ENCODE results near the gene CYP8B1.

Gene CYP8B1
- 0 to 2.3 (median 0) reads per million in 17 experiments for total RNA-seq

- no peak for DNase-seq
Measured at GRCh38 chr3:42875325-42876151, at the start of gene CYP8B1. Gene CYP8B1, minus strand, starts transcription at chr3:42875879. Its CDS starts 63 bp downstream, at chr3:42875816.

- DNase-seq: no peak
Measured at GRCh38 chr3:42923606-42924005, 47.9 kb upstream of the CYP8B1 start.

- no peak for DNase-seq
Measured at GRCh38 chr3:42914771-42915515, 39.3 kb upstream of the CYP8B1 start.

- DNase-seq: no peak
Measured at GRCh38 chr3:42911551-42911950, 35.9 kb upstream of the CYP8B1 start.

GRCh38 chr3:42908675-42909074, 33.0 kb upstream of the CYP8B1 start:
- DNase-seq: no peak

- DNase-seq: no peak
Measured at GRCh38 chr3:42906848-42907183, 31.1 kb upstream of the CYP8B1 start.

GRCh38 chr3:42906070-42906847, 30.6 kb upstream of the CYP8B1 start, which contains the start of gene ZNF662:
Gene ZNF662, plus strand, starts transcription at chr3:42906142. Its CDS starts 1,973 bp downstream, at chr3:42908115.
- DNase-seq: peak in 2 of 4 experiments; percentile 20 to 24

- no peak for DNase-seq
Measured at GRCh38 chr3:42905740-42906069, 30.0 kb upstream of the CYP8B1 start.

- DNase-seq: no peak
Measured at GRCh38 chr3:42904076-42904475, 28.4 kb upstream of the CYP8B1 start.

- peak in 1 of 4 experiments; percentile 6 for DNase-seq
Measured at GRCh38 chr3:42902257-42902656, 26.6 kb upstream of the CYP8B1 start.

GRCh38 chr3:42901073-42901415, 25.4 kb upstream of the CYP8B1 start:
- no peak for DNase-seq

GRCh38 chr3:42900226-42901072, 24.8 kb upstream of the CYP8B1 start:
- DNase-seq: no peak

- DNase-seq: peak in 1 of 4 experiments; percentile 10
Measured at GRCh38 chr3:42898896-42899675, 23.4 kb upstream of the CYP8B1 start.

GRCh38 chr3:42895580-42895868, 19.8 kb upstream of the CYP8B1 start:
- no peak for DNase-seq

GRCh38 chr3:42894698-42895579, 19.3 kb upstream of the CYP8B1 start:
- DNase-seq: no peak

- DNase-seq: no peak
Measured at GRCh38 chr3:42892807-42893206, 17.1 kb upstream of the CYP8B1 start.

- DNase-seq: peak in 1 of 4 experiments; percentile 7
Measured at GRCh38 chr3:42892169-42892568, 16.5 kb upstream of the CYP8B1 start.

- no peak for DNase-seq
Measured at GRCh38 chr3:42891042-42891441, 15.4 kb upstream of the CYP8B1 start.

- DNase-seq: no peak
Measured at GRCh38 chr3:42887084-42887483, 11.4 kb upstream of the CYP8B1 start.

- no peak for DNase-seq
Measured at GRCh38 chr3:42886294-42886822, 10.7 kb upstream of the CYP8B1 start.

Data from suppressor macrophage (primary cell).